ENCODE results near the gene GAPT. TPM values are rescaled to one million over a fixed set of nuclear protein-coding genes. Genes with fewer than 3 reads are reported as not detected.

The GAPT gene
- total RNA-seq, 2 experiments from 2014 or later = 0.22 to 0.23 TPM

DNA sequence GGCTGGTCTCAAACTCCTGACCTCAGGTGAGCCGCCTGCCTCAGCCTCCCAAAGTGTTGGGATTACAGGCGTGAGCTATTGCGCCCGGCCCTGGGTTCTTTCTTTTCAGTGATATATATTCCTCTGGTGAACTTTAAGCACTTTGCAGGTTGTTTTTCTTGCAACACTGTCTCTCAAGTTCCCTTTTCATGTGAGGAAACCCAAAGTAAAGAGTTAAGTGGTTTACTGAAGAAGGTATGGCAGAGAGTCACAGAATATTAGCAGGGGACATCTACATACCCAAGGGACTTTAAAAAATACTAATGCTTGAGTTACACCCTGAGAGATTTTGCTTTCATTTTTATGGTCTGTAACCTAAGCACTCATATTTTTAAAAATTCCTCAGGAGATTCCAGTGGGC is 6.7 kb upstream of the GAPT start:
- Mint-ChIP-seq H3K4me3 (no peak overlapping the region), H3K4me1 (no peaks in the 10 kb centered on the region), H3K36me3 (no peaks in the 10 kb centered on the region), H3K27ac (no peak overlapping the region), H3K9me3 (no peaks in the 10 kb centered on the region), H3K27me3 (no peaks in the 10 kb centered on the region)
- DNase-seq = no peak

DNA sequence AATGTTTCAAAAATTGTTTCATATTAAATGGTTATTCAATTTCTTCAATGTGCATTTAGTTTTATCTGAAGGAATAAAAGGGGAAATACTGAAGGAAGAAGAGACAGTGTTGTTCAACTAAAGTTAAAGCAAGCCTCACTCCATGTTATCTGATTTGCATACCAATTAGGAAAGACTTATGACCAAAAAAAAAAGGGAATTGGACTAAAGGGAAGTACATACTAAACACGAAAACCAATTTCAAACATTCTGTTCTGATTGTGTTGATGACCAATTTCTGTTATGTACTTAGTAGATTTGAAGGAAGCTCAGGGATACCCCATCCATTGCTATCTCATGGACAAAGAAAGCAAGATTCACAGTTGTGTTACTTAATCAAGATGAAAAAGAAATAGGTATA is 4.9 kb upstream of the GAPT start:
- Mint-ChIP-seq H3K9me3 (no peaks in the 10 kb centered on the region), H3K4me1 (no peaks in the 10 kb centered on the region), H3K4me3 (no peak overlapping the region), H3K27me3 (peaks cover 7% of the 10 kb centered on the region), H3K27ac (no peak overlapping the region), H3K36me3 (no peaks in the 10 kb centered on the region)
- DNase-seq = no peak

DNA sequence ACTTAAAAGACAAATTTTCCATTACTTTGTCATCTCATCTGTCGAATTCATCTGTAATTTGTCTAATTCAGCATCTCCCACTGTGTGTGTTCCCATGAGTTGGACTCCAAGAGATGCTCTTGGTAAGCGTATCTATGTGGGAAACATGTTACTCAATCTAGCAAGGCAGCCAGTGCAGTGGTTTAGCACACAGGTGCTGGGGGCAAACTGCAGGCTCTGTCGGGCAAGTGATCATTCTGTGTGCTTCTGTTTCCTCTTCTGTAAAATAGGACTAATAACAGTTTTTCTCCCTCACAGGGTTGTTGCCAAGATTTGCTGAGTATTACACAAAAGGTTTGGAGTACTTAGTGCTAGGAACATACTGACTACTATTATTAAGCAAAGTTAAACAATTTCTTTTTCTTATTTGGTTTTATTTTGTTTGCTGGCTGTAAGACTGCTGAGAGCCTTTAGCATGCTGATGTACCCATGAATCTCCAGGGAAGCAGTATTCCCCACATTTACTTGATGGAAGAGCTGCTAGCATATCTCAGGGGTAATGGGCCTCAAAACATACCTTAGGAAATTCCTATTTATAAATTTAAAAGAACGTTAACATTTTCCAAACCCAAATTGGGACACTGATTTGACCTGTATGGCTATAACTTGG is 709 bp upstream of the GAPT start:
- no peaks in the 10 kb centered on the region for H3K36me3 Mint-ChIP-seq
- peaks cover 8% of the 10 kb centered on the region for H3K27me3 Mint-ChIP-seq
- no peaks in the 10 kb centered on the region for H3K9me3 Mint-ChIP-seq
- no peak for DNase-seq
- no peak overlapping the region for H3K4me3 Mint-ChIP-seq
- H3K27ac Mint-ChIP-seq = no peak overlapping the region
- H3K4me1 Mint-ChIP-seq = no peaks in the 10 kb centered on the region

DNA sequence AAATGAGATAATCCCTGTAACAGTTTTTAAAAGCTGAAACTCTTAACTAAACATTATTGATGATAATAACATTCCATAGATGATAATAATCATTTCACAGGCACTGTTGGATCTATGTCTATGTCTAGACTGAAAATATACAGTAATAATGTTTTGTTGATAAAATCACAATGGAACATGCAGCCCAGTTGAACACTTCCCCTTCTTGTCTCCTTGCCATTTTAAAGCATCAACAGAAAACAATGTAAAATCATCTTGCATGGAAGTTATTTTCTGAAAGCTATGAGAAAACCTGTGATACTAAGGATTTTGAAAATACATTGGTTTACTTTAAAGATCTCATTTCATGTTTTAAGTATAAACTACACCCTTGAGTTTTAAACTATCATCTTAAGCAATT is 1.9 kb downstream of the GAPT start:
- Mint-ChIP-seq H3K4me1 (no peaks in the 10 kb centered on the region), H3K4me3 (no peak overlapping the region), H3K27ac (no peak overlapping the region), H3K9me3 (no peaks in the 10 kb centered on the region), H3K36me3 (no peaks in the 10 kb centered on the region), H3K27me3 (peaks cover 17% of the 10 kb centered on the region)
- no peak for DNase-seq

DNA sequence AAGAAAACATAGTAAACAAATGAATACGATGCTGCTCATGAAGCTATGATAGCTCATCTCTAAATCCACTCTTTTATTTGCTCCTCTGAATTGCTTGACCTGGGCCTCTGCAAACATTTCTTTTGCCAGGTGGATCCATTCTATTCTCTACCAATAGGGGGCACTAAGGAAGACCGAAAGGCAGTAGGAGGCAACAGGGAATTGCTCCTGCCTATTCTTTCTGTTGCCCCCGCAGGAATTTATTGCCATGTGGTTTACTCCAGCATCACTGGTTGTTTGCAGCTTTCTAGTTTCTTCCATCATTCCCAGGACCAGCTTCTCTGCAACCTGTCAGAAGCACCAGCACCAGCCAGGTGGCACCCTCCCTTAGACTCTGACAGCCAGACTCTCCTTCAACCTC is 5.3 kb downstream of the GAPT start:
- no peak for DNase-seq
- Mint-ChIP-seq H3K4me3 (no peak overlapping the region), H3K36me3 (no peaks in the 10 kb centered on the region), H3K4me1 (no peaks in the 10 kb centered on the region), H3K27me3 (peaks cover 9% of the 10 kb centered on the region), H3K9me3 (no peaks in the 10 kb centered on the region), H3K27ac (no peak overlapping the region)

DNA sequence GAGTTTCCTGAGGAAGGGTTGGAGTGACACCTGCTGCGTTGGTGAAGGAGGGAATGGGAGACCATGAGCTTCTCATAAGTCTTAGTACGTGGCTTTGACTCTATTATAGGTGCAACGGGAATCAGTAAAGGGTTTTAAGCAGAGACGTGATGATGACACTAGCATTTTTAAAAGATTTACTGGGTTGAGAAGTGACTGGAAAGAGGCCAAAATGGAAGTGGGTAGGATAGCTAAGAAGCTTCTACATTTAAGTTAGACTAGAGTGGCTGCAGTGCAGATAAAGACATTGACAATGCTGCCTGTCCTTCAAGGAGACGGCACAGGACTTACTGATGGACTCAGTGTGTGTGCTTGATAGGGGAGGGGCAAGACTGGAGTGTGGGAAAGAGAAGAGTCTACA is 6.2 kb downstream of the GAPT start:
- peaks cover 9% of the 10 kb centered on the region for H3K27me3 Mint-ChIP-seq
- no peak for DNase-seq
- H3K4me3 Mint-ChIP-seq = no peak overlapping the region
- H3K4me1 Mint-ChIP-seq = no peaks in the 10 kb centered on the region
- no peaks in the 10 kb centered on the region for H3K36me3 Mint-ChIP-seq
- H3K9me3 Mint-ChIP-seq = no peaks in the 10 kb centered on the region
- no peak overlapping the region for H3K27ac Mint-ChIP-seq

DNA sequence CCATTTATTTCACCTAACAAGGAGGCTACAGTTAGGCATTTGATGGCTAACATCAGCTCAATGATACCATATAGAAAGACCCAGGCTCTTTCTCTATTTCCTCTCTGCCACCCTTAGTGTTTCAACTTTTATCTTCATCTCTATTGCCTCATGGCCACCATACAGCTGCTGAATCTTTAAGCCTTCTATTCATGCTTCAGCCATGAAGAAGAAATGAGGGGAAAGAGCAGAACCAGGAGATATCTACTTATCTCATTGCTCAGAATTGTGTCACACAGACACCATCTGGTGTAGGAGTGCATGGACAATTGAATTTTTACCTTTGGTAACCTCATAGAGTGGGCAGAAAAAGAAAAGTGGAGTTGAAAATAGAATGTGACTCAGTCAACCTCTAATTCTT is 6.7 kb downstream of the GAPT start:
- no peaks in the 10 kb centered on the region for H3K36me3 Mint-ChIP-seq
- H3K27ac Mint-ChIP-seq = no peak overlapping the region
- H3K4me1 Mint-ChIP-seq = no peaks in the 10 kb centered on the region
- H3K4me3 Mint-ChIP-seq = no peak overlapping the region
- H3K9me3 Mint-ChIP-seq = no peaks in the 10 kb centered on the region
- H3K27me3 Mint-ChIP-seq = peaks cover 9% of the 10 kb centered on the region
- DNase-seq = no peak

DNA sequence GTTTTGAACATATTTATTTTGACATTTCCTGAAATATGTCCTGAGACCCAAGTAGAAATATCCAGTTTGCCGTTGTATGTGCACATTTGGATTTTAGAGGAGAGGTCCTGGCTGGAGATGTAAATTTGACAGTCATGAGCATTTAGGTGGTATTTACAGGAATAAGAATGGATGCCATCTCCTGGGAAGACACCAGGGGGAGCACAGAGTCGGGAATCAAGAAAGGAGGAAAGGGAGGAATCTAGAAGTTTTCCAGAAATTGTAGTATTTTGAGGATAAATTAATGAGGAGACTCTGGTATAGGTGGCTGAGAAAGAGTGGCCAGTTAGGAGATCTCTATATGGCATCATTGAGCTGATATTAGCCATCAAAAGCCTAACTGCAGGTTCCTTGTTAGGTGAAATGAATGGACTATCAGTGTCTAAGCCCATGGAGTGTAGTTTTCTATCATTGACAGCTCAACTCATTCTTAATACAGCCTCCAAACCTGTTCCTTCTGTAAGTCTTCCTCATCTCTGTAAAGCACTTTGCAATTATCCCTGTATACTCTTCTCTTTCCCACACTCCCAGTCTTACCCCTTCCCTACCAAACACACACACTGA is 7.2 kb downstream of the GAPT start:
- Mint-ChIP-seq H3K27me3 (peaks cover 9% of the 10 kb centered on the region), H3K4me3 (no peak overlapping the region), H3K36me3 (no peaks in the 10 kb centered on the region), H3K9me3 (no peaks in the 10 kb centered on the region), H3K27ac (no peak overlapping the region), H3K4me1 (no peaks in the 10 kb centered on the region)
- DNase-seq = no peak

DNA sequence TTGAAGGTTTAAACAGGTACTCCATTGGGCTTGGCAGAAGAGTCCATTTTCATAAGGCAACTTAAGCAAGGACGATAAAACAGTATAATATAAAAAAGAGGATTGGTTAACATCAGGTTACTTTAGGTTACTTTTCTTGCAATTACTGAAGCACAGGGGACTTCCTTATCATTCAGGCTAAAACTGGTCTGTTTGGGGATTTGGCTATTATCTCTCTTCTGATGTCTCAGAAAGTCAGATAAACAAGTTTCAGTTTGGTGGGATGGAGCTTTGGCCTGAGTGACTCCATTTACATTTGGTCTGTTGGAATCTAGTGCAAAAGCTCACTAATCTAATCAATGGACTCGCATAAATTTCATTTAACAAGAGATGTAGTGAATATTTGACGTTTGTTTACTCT is 8.0 kb downstream of the GAPT start:
- H3K9me3 Mint-ChIP-seq = no peaks in the 10 kb centered on the region
- no peak overlapping the region for H3K27ac Mint-ChIP-seq
- H3K4me3 Mint-ChIP-seq = no peak overlapping the region
- peaks cover 9% of the 10 kb centered on the region for H3K27me3 Mint-ChIP-seq
- no peaks in the 10 kb centered on the region for H3K4me1 Mint-ChIP-seq
- no peaks in the 10 kb centered on the region for H3K36me3 Mint-ChIP-seq
- no peak for DNase-seq

DNA sequence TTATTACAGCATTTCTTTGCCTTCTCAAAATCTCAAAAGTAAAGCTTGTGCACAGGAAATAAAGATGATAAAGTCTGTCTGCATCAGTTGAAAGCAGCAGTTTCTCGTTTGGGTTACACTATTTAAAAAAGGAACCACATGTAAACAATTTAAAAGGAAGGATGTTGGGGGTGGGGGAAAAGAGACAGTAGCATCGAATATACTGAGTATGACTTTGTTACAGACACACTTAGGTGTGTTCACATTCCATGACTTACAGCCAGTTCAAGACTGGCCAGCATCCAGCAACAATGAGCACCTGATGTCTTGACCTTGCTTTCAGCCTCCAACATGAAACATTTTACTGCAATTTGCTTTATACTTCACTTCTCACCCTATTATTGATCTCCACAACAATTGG is 8.7 kb downstream of the GAPT start:
- no peaks in the 10 kb centered on the region for H3K4me1 Mint-ChIP-seq
- H3K9me3 Mint-ChIP-seq = no peaks in the 10 kb centered on the region
- H3K27me3 Mint-ChIP-seq = peaks cover 9% of the 10 kb centered on the region
- H3K36me3 Mint-ChIP-seq = no peaks in the 10 kb centered on the region
- DNase-seq = no peak
- no peak overlapping the region for H3K4me3 Mint-ChIP-seq
- H3K27ac Mint-ChIP-seq = no peak overlapping the region

DNA sequence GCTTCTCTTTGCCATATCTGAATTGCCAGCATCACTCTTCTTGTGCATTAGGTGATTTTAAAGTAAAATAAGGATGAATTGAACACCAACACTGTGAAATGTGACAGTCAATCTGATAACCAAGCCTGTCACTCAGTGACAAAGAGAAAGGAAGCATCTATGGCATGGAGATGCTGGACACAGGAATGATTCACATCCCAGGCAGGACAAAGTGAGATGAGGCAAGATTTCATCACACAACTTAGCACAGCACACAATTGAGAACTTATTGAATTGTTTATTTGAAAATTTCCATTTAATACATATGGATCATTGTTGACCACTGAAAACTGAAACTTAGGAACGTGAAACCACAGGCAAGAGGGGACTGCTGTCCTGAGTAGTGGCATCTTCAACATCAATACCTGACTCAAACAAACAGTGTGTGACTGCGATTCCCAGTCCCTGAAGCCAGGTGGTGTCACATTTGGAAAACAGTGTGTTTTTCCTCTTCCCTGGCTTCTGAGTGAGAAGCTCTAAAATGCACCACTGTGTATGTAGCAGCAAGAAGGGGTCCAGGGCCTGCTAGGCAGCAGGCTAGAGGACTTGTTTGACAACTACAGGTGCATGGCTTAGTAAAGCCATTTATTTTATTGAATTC is 10.7 kb downstream of the GAPT start:
- Mint-ChIP-seq H3K36me3 (no peaks in the 10 kb centered on the region), H3K4me3 (no peak overlapping the region), H3K27ac (no peak overlapping the region), H3K9me3 (no peaks in the 10 kb centered on the region), H3K4me1 (no peaks in the 10 kb centered on the region), H3K27me3 (peaks cover 3% of the 10 kb centered on the region)
- no peak for DNase-seq

DNA sequence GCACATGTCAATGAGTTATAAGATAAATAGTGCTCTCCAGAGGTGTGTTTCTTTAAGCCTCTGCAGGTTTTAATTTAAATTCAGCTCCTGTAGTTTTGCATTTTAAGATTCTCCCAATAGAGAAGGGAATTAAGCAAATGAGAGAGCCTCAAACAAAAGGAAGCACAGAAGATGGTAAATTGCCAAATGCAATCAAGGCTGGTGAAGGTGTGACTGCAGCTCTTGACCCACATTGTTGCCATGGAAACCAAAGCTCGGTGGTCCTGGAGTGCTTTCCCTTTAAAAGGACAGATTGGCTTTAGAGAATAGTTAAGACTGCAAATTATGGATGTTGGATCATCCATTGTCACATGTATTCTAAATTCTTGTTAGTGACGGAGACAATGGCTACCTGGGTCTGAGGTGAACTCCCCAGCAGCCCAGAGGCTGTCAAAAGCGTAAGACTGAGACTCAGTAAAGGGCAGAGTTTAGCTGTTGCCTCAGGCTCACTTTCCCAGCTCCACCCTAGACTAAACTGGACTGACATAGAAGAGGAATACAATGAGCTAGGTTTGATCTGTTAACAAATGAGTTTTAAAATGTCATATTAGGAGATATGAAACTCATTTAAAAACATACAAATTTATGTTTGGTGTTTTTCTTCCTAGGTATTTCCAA is 12.3 kb downstream of the GAPT start:
- no peaks in the 10 kb centered on the region for H3K4me1 Mint-ChIP-seq
- no peaks in the 10 kb centered on the region for H3K9me3 Mint-ChIP-seq
- H3K36me3 Mint-ChIP-seq = no peaks in the 10 kb centered on the region
- H3K27ac Mint-ChIP-seq = no peak overlapping the region
- no peak overlapping the region for H3K4me3 Mint-ChIP-seq
- DNase-seq = no peak
- H3K27me3 Mint-ChIP-seq = no peaks in the 10 kb centered on the region

DNA sequence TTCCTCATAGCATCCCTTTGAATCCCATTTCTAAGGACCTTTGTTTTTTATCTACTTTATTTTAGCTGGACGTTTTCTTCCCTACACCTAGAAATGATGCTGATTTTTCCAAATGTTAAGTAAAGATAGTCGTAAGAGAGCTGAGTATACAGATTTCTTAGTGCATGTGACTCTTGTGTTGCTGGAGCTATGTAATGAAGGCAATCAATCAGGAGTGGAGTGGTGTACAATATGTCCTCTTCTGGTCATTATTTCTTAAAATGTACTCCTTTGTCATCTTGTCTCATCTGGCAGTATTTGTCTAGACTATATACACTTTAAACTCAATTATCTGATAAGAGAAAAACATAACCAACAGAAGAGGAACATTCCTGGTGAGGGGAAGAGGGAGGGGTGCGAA is 13.5 kb downstream of the GAPT start:
- DNase-seq = no peak
- Mint-ChIP-seq H3K36me3 (no peaks in the 10 kb centered on the region), H3K9me3 (no peaks in the 10 kb centered on the region), H3K27ac (no peak overlapping the region), H3K27me3 (no peaks in the 10 kb centered on the region), H3K4me3 (no peak overlapping the region), H3K4me1 (no peaks in the 10 kb centered on the region)

DNA sequence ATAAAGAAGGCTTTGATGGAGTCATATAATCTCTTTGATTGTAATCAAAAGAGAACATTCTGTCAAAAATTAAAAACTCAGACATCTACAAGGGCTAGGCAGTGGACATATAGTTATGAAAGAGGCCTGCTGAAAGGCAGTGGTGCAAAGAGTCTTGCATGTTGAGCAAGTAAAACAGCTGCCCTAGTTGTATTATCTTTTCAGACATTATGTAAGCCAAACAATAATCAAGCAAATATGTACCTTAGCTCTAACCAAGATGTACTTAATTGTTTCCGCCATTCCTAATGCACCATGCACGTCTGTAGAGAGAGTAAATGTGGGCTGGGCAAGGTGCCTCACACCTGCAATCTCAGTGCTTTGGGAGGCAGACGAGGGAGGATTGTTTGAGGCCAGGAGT is 14.3 kb downstream of the GAPT start:
- no peak overlapping the region for H3K4me3 Mint-ChIP-seq

DNA sequence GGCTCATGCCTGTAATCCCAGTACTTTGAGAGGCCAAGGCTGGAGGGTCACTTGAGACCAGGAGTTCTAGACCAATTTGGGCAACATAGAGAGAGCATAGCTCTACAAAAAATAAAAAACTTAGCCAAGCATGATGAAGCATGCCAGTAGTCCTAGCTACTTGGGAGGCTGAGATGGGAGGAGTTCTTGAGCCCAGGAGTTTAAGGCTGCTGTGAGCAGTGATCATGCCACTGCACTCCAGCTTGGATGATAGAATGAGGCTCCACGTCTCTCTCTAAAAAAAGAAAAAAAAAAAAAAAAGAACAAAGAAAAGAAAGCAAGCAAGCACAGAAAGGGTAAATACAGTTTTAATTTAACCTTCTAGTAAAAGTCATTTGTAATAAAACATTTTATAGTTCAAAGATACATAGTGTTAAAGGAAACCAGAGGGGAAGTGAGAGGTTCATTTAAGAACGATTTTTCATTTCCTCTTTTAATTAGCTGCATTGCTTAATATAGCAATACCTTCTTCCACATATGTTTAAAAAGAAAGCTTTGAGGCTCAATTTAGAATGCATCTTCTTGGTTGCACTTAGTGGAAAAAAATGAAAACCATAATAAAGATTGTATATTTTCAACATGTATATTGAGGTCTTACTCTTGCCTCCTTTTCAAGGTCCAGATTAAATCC is 14.9 kb downstream of the GAPT start:
- no peak overlapping the region for H3K4me3 Mint-ChIP-seq
- DNase-seq = no peak
- H3K9me3 Mint-ChIP-seq = no peaks in the 10 kb centered on the region
- H3K4me1 Mint-ChIP-seq = no peaks in the 10 kb centered on the region
- no peak overlapping the region for H3K27ac Mint-ChIP-seq
- H3K27me3 Mint-ChIP-seq = no peaks in the 10 kb centered on the region
- no peaks in the 10 kb centered on the region for H3K36me3 Mint-ChIP-seq

More for the DNA sequence above, 14.3 kb downstream of the GAPT start:
- no peaks in the 10 kb centered on the region for H3K36me3 Mint-ChIP-seq
- no peak overlapping the region for H3K27ac Mint-ChIP-seq
- no peaks in the 10 kb centered on the region for H3K9me3 Mint-ChIP-seq
- no peaks in the 10 kb centered on the region for H3K27me3 Mint-ChIP-seq
- no peaks in the 10 kb centered on the region for H3K4me1 Mint-ChIP-seq
- no peak for DNase-seq

Measured in activated naive CD8-positive, alpha-beta T cell treated with anti-CD3 and anti-CD28 coated beads for 36 hours (primary cell).